HG03103 (cell line): ENCODE measurements around the gene BTBD9.

ENCODE experiments used
- ATAC-seq: cut with Tn5 transposase; IDR thresholded peaks from one replicate; pipeline ENCODE4 v1.9.1; 2021; ENCODE audit warnings: low read depth; ENCODE audit not compliant: unreplicated experiment

Gene BTBD9

GRCh38 chr6:38158762-38159350 is 480.9 kb downstream of the BTBD9 start:
- ATAC-seq = no peak

GRCh38 chr6:38157905-38158304 is 481.8 kb downstream of the BTBD9 start:
- ATAC-seq = no peak

- ATAC-seq = no peak
These were observed 482.7 kb downstream of the BTBD9 start for GRCh38 chr6:38156818-38157565.

- ATAC-seq = no peak
These were observed 484.0 kb downstream of the BTBD9 start for GRCh38 chr6:38155621-38156204.

- no peak for ATAC-seq
These were observed 484.6 kb downstream of the BTBD9 start for GRCh38 chr6:38155144-38155543.

- no peak for ATAC-seq
These were observed 485.0 kb downstream of the BTBD9 start for GRCh38 chr6:38154731-38155130.

GRCh38 chr6:38153798-38154345 is 485.9 kb downstream of the BTBD9 start:
- no peak for ATAC-seq

GRCh38 chr6:38153076-38153797 is 486.5 kb downstream of the BTBD9 start:
- ATAC-seq = no peak

GRCh38 chr6:38152620-38153019 is 487.1 kb downstream of the BTBD9 start:
- ATAC-seq = no peak

- no peak for ATAC-seq
These were observed 487.9 kb downstream of the BTBD9 start for GRCh38 chr6:38151580-38152500.

- ATAC-seq = no peak
These were observed 488.9 kb downstream of the BTBD9 start for GRCh38 chr6:38150681-38151296.

- ATAC-seq = no peak
These were observed 489.7 kb downstream of the BTBD9 start for GRCh38 chr6:38150021-38150420.

GRCh38 chr6:38149531-38149930 is 490.2 kb downstream of the BTBD9 start:
- ATAC-seq = no peak

GRCh38 chr6:38148606-38149005 is 491.1 kb downstream of the BTBD9 start:
- no peak for ATAC-seq

GRCh38 chr6:38146734-38147027 is 493.0 kb downstream of the BTBD9 start:
- no peak for ATAC-seq

- no peak for ATAC-seq
These were observed 493.6 kb downstream of the BTBD9 start for GRCh38 chr6:38146021-38146733.

- ATAC-seq = no peak
These were observed 495.3 kb downstream of the BTBD9 start for GRCh38 chr6:38144365-38144945.

- no peak for ATAC-seq
These were observed 496.3 kb downstream of the BTBD9 start for GRCh38 chr6:38143191-38144150.
